ENCODE results near the gene MANEA. TPM values are rescaled to one million over a fixed set of nuclear protein-coding genes. Genes with fewer than 3 reads are reported as not detected.

MANEA gene
- polyA plus RNA-seq, 3 donors = 2.5 to 8.1 (median 4.8) TPM

GRCh38 chr6:95601133-95601532, 23.8 kb downstream of the MANEA start:
- Mint-ChIP-seq H3K27ac (no peak overlapping the region), H3K27me3 (ENCODE audit: low read depth in 3 of 3) (no peaks in the 10 kb centered on the region), H3K9me3 (no peaks in the 10 kb centered on the region), H3K4me1 (no peaks in the 10 kb centered on the region), H3K36me3 (peaks cover 28 to 35% of the 10 kb centered on the region in 2 donors), H3K4me3 (no peak overlapping the region)
- WGBS (ENCODE audit: insufficient coverage) = no CpG with 5 or more reads among the region's 3 CpGs
- Histone ChIP-seq H4K20me1 (ENCODE audit: insufficient read depth, low read length) (no peaks in the 10 kb centered on the region), H3K36me3 (replicated peaks in 1 of 2; ENCODE audit: control insufficient read depth in 1 of 2, insufficient read depth in 2 of 2, low read length in 2 of 2) (peaks cover 2 to 17% of the 10 kb centered on the region in 2 donors), H2AFZ (ENCODE audit: insufficient read depth, low read depth, low read length, poor library complexity, severe bottlenecking) (no peak overlapping the region), H3K9ac (ENCODE audit: insufficient read depth, low read length, poor library complexity, severe bottlenecking) (no peak overlapping the region), H3K4me3 (replicated peaks in 1 of 3; ENCODE audit: low read depth in 2 of 3, low read length in 3 of 3) (no peak overlapping the region), H3K4me1 (ENCODE audit: control insufficient read depth in 1 of 2, insufficient read depth in 2 of 2, low read length in 2 of 2) (no peaks in the 10 kb centered on the region), H3K9me3 (replicated peaks in 1 of 2; ENCODE audit: control insufficient read depth in 1 of 2, insufficient read depth in 1 of 2, low read length in 2 of 2) (no peaks in the 10 kb centered on the region), H3K27ac (ENCODE audit: low read depth in 1 of 2, low read length in 2 of 2) (no peak overlapping the region), H3K4me2 (replicated peaks; ENCODE audit: extremely low read depth, low read length, poor library complexity, severe bottlenecking) (no peak overlapping the region), H3K27me3 (ENCODE audit: control insufficient read depth in 2 of 2, insufficient read depth in 2 of 2, low read length in 2 of 2) (no peaks in the 10 kb centered on the region), H3K79me2 (ENCODE audit: insufficient read depth, low read length) (no peaks in the 10 kb centered on the region)
- intact Hi-C loops (cut with micrococcal nuclease) = no loop called here
- TF ChIP-seq CTCF (IDR thresholded peaks at IDR 0.05) = no peak
- DNase-seq = no peak

- no peaks in the 10 kb centered on the region for H3K9me3 ChIP-seq (replicated peaks in 1 of 2; ENCODE audit: control insufficient read depth in 1 of 2, insufficient read depth in 1 of 2, low read length in 2 of 2)
- TF ChIP-seq CTCF (IDR thresholded peaks at IDR 0.05) = no peak
- no peaks in the 10 kb centered on the region for H3K4me1 Mint-ChIP-seq
- H3K36me3 ChIP-seq (replicated peaks in 1 of 2; ENCODE audit: control insufficient read depth in 1 of 2, insufficient read depth in 2 of 2, low read length in 2 of 2) = no peaks in the 10 kb centered on the region
- no peaks in the 10 kb centered on the region for H3K27me3 ChIP-seq (ENCODE audit: control insufficient read depth in 2 of 2, insufficient read depth in 2 of 2, low read length in 2 of 2)
- H4K20me1 ChIP-seq (ENCODE audit: insufficient read depth, low read length) = no peaks in the 10 kb centered on the region
- no peak overlapping the region for H2AFZ ChIP-seq (ENCODE audit: insufficient read depth, low read depth, low read length, poor library complexity, severe bottlenecking)
- H3K79me2 ChIP-seq (ENCODE audit: insufficient read depth, low read length) = no peaks in the 10 kb centered on the region
- intact Hi-C loops (cut with micrococcal nuclease) = no loop called here
- H3K36me3 Mint-ChIP-seq = no peaks in the 10 kb centered on the region
- no peak overlapping the region for H3K27ac ChIP-seq (ENCODE audit: low read depth in 1 of 2, low read length in 2 of 2)
- no peak overlapping the region for H3K9ac ChIP-seq (ENCODE audit: insufficient read depth, low read length, poor library complexity, severe bottlenecking)
- H3K4me3 Mint-ChIP-seq = no peak overlapping the region
- H3K27me3 Mint-ChIP-seq (ENCODE audit: low read depth in 3 of 3) = no peaks in the 10 kb centered on the region
- peaks cover 0 to 4% (median 2%) of the 10 kb centered on the region in 7 donors for H3K9me3 Mint-ChIP-seq
- no peak overlapping the region for H3K27ac Mint-ChIP-seq
- no peak for DNase-seq
- no peaks in the 10 kb centered on the region for H3K4me1 ChIP-seq (ENCODE audit: control insufficient read depth in 1 of 2, insufficient read depth in 2 of 2, low read length in 2 of 2)
- H3K4me2 ChIP-seq (replicated peaks; ENCODE audit: extremely low read depth, low read length, poor library complexity, severe bottlenecking) = no peak overlapping the region
- H3K4me3 ChIP-seq (replicated peaks in 1 of 3; ENCODE audit: low read depth in 2 of 3, low read length in 3 of 3) = no peak overlapping the region
- no CpG with 5 or more reads among the region's 3 CpGs for WGBS (ENCODE audit: insufficient coverage)
Observed at GRCh38 chr6:95614094-95614493, 36.8 kb downstream of the MANEA start.

All from CD14-positive monocyte (primary cell).